WTC11 (cell line): ENCODE results near the gene GABRG3. TPM values are rescaled to one million over a fixed set of nuclear protein-coding genes. Genes with fewer than 3 reads are reported as not detected.

Source experiments
- ATAC-seq: fragments of 200-7000 bp; cut with Tn5 transposase; 2 replicates; pipeline ENCODE4 v1.10.0; 2021; ENCODE audit warnings: mild to moderate bottlenecking, moderate library complexity
- CTCF ChIA-PET: fragments of 300-600 bp; sonication (Branson Sonifier 250); formaldehyde crosslinking; loops from one replicate; lab custom pipeline; 2021; ENCODE audit warnings: antibody characterized with exemption; lab: Charles Lee
- POLR2A ChIA-PET: fragments of 350-600 bp; sonication (Branson Sonifier 250); formaldehyde crosslinking; loops from one replicate; lab custom pipeline; 2021; ENCODE audit warnings: antibody characterized with exemption; lab: Charles Lee
- DNase-seq: peaks from one replicate; pipeline ENCODE4 v3.0.0; 2021; ENCODE audit warnings: low spot score
- H3K27ac Mint-ChIP-seq: 2 replicates; pipeline ENCODE4 v1.8.0; 2021; ENCODE audit warnings: mixed read lengths
- H3K27me3 Mint-ChIP-seq: 2 replicates; pipeline ENCODE4 v1.8.0; 2021; ENCODE audit warnings: low read depth, mild to moderate bottlenecking, moderate library complexity, mixed read lengths
- H3K36me3 Mint-ChIP-seq: 2 replicates; pipeline ENCODE4 v1.8.0; 2021; ENCODE audit warnings: mixed read lengths
- H3K4me1 Mint-ChIP-seq: 2 replicates; pipeline ENCODE4 v1.8.0; 2022; ENCODE audit warnings: mixed read lengths
- H3K4me3 Mint-ChIP-seq: 2 replicates; pipeline ENCODE4 v1.8.0; 2021; ENCODE audit warnings: mild to moderate bottlenecking, moderate library complexity, mixed read lengths
- H3K9me3 Mint-ChIP-seq: 2 replicates; pipeline ENCODE4 v1.8.0; 2021; ENCODE audit warnings: mixed read lengths
- AR ChIP-seq: fragments of 250-450 bp; sonication (Bioruptor Pico); IDR thresholded peaks from 2 replicates; pipeline ENCODE4 v1.9.0; 2021; ENCODE audit warnings: mild to moderate bottlenecking
- CBFB ChIP-seq: sonication (generic); formaldehyde crosslinking; IDR thresholded peaks from 2 replicates; pipeline ENCODE4 v1.8.1; 2022; ENCODE audit warnings: mild to moderate bottlenecking, low read depth, missing genetic modification reagents
- CREB1 ChIP-seq: sonication (generic); formaldehyde crosslinking; IDR thresholded peaks from 2 replicates; pipeline ENCODE4 v1.8.0; 2023; ENCODE audit warnings: mild to moderate bottlenecking, missing genetic modification reagents
- E2F1 ChIP-seq: sonication (generic); formaldehyde crosslinking; IDR thresholded peaks from 2 replicates; pipeline ENCODE4 v1.8.0; 2022; ENCODE audit warnings: mild to moderate bottlenecking, missing genetic modification reagents
- E2F4 ChIP-seq: sonication (generic); formaldehyde crosslinking; IDR thresholded peaks from 2 replicates; pipeline ENCODE4 v1.8.1; 2022; ENCODE audit warnings: low read depth, mild to moderate bottlenecking, moderate library complexity, missing genetic modification reagents, borderline replicate concordance
- EMX1 ChIP-seq: fragments of 250-450 bp; sonication (Bioruptor Pico); IDR thresholded peaks from 2 replicates; pipeline ENCODE4 v1.8.0; 2021; ENCODE audit warnings: mild to moderate bottlenecking
- ESRRA ChIP-seq: sonication (generic); formaldehyde crosslinking; IDR thresholded peaks from 2 replicates; pipeline ENCODE4 v1.8.1; 2022; ENCODE audit warnings: mild to moderate bottlenecking, missing genetic modification reagents, borderline replicate concordance
- FOXP1 ChIP-seq: sonication (generic); formaldehyde crosslinking; IDR thresholded peaks from 2 replicates; pipeline ENCODE4 v1.8.0; 2022; ENCODE audit warnings: missing genetic modification reagents, mild to moderate bottlenecking, moderate library complexity, borderline replicate concordance
- FOXP4 ChIP-seq: sonication (generic); formaldehyde crosslinking; IDR thresholded peaks from 2 replicates; pipeline ENCODE4 v1.8.0; 2022; ENCODE audit warnings: mild to moderate bottlenecking, missing genetic modification reagents
- IRF2 ChIP-seq: sonication (generic); formaldehyde crosslinking; IDR thresholded peaks from 2 replicates; pipeline ENCODE4 v1.8.0; 2022; ENCODE audit warnings: low read depth, missing genetic modification reagents, borderline replicate concordance
- JAZF1 ChIP-seq: fragments of 250-450 bp; sonication (Bioruptor Pico); IDR thresholded peaks from 2 replicates; pipeline ENCODE4 v1.9.0; 2021; ENCODE audit warnings: moderate library complexity, mild to moderate bottlenecking, inconsistent platforms
- MAX ChIP-seq: sonication (generic); formaldehyde crosslinking; IDR thresholded peaks from 2 replicates; pipeline ENCODE4 v1.8.0; 2022; ENCODE audit warnings: mild to moderate bottlenecking, missing genetic modification reagents
- NFYB ChIP-seq: sonication (generic); formaldehyde crosslinking; conservative IDR thresholded peaks from 2 replicates; pipeline ENCODE4 v1.8.0; 2022; ENCODE audit warnings: low read depth, missing genetic modification reagents
- NR2C2 ChIP-seq: sonication (generic); formaldehyde crosslinking; IDR thresholded peaks from 2 replicates; pipeline ENCODE4 v1.8.0; 2022; ENCODE audit warnings: mild to moderate bottlenecking, missing genetic modification reagents
- NR3C1 ChIP-seq: sonication (generic); formaldehyde crosslinking; conservative IDR thresholded peaks from 2 replicates; pipeline ENCODE4 v1.8.1; 2023; ENCODE audit warnings: low read depth, mild to moderate bottlenecking, missing genetic modification reagents
- OVOL2 ChIP-seq: fragments of 250-450 bp; sonication (Bioruptor Pico); IDR thresholded peaks from 2 replicates; pipeline ENCODE4 v1.9.0; 2021; ENCODE audit warnings: mild to moderate bottlenecking, borderline replicate concordance
- RELA ChIP-seq: sonication (generic); formaldehyde crosslinking; IDR thresholded peaks from 2 replicates; pipeline ENCODE4 v1.8.1; 2022; ENCODE audit warnings: missing genetic modification reagents, mild to moderate bottlenecking, borderline replicate concordance
- RORB ChIP-seq: fragments of 250-450 bp; sonication (Bioruptor Pico); IDR thresholded peaks from 2 replicates; pipeline ENCODE4 v1.9.0; 2021; ENCODE audit warnings: mild to moderate bottlenecking
- SOX15 ChIP-seq: fragments of 250-450 bp; sonication (Bioruptor Pico); IDR thresholded peaks from 2 replicates; pipeline ENCODE4 v1.9.0; 2021; ENCODE audit warnings: mild to moderate bottlenecking
- TEAD1 ChIP-seq: sonication (generic); formaldehyde crosslinking; IDR thresholded peaks from 2 replicates; pipeline ENCODE4 v1.8.0; 2022; ENCODE audit warnings: mild to moderate bottlenecking, missing genetic modification reagents
- TP53 ChIP-seq: sonication (generic); formaldehyde crosslinking; IDR thresholded peaks from 2 replicates; pipeline ENCODE4 v1.8.1; 2023; ENCODE audit warnings: mild to moderate bottlenecking, missing genetic modification reagents
- USF1 ChIP-seq: sonication (generic); formaldehyde crosslinking; IDR thresholded peaks from 2 replicates; pipeline ENCODE4 v1.8.0; 2022; ENCODE audit warnings: mild to moderate bottlenecking, missing genetic modification reagents
- ZBTB21 ChIP-seq: sonication (generic); formaldehyde crosslinking; IDR thresholded peaks from 2 replicates; pipeline ENCODE4 v1.8.1; 2023; ENCODE audit warnings: mild to moderate bottlenecking, missing genetic modification reagents, borderline replicate concordance
- ZMAT4 ChIP-seq: fragments of 250-450 bp; sonication (Bioruptor Pico); IDR thresholded peaks from 2 replicates; pipeline ENCODE4 v1.9.0; 2021; ENCODE audit warnings: mild to moderate bottlenecking
- ZNF281 ChIP-seq: sonication (generic); formaldehyde crosslinking; IDR thresholded peaks from 2 replicates; pipeline ENCODE4 v1.8.0; 2023; ENCODE audit warnings: mild to moderate bottlenecking, missing genetic modification reagents
- total RNA-seq: library from RNA; stranded (reverse); gene quantifications from 3 replicates; pipeline ENCODE4 v1.2.3, GENCODE V29; 2021

GABRG3 gene
- total RNA-seq, 1 experiment from 2014 or later = 0.72 TPM

GRCh38 chr15:27258287-27258686 is 287.3 kb downstream of the GABRG3 start:
- Mint-ChIP-seq H3K27me3 (peaks cover 8% of the 10 kb centered on the region), H3K4me3 (no peak overlapping the region), H3K36me3 (no peaks in the 10 kb centered on the region), H3K4me1 (peaks cover 44% of the 10 kb centered on the region), H3K27ac (no peak overlapping the region), H3K9me3 (no peaks in the 10 kb centered on the region)
- TF ChIP-seq RORB (CRISPR knock-in tag) = no peak
- no peak for TF ChIP-seq SOX15 (CRISPR knock-in tag)
- no peak for TF ChIP-seq TEAD1
- TF ChIP-seq JAZF1 (CRISPR knock-in tag) = no peak
- no peak for TF ChIP-seq NR2C2
- no peak for TF ChIP-seq CBFB (CRISPR knock-in tag)
- TF ChIP-seq RELA (CRISPR knock-in tag) = no peak
- no peak for TF ChIP-seq ZMAT4
- no peak for TF ChIP-seq NR3C1 (CRISPR knock-in tag)
- ChIA-PET CTCF (interaction anchor here (1.0 kb wide), 1 partner anchor 367 kb away, joined by 3 read pairs; no protein-coding TSS in a partner anchor), POLR2A (no interaction called here)
- ATAC-seq = peak; percentile 94
- DNase-seq = no peak

GRCh38 chr15:27260523-27260922 is 289.5 kb downstream of the GABRG3 start:
- no peak for ATAC-seq
- H3K4me1 Mint-ChIP-seq = peaks cover 46% of the 10 kb centered on the region
- peaks cover 8% of the 10 kb centered on the region for H3K27me3 Mint-ChIP-seq
- TF ChIP-seq ZBTB21 (no peak), NFYB (CRISPR knock-in tag) (no peak), ESRRA (CRISPR knock-in tag) (no peak), CBFB (CRISPR knock-in tag) (no peak), MAX (CRISPR knock-in tag) (no peak), IRF2 (CRISPR knock-in tag) (no peak), CREB1 (no peak), FOXP4 (no peak), TP53 (CRISPR knock-in tag) (no peak), FOXP1 (CRISPR knock-in tag) (no peak), NR3C1 (CRISPR knock-in tag) (no peak), OVOL2 (CRISPR knock-in tag) (no peak), USF1 (CRISPR knock-in tag) (no peak), AR (no peak), ZNF281 (CRISPR knock-in tag) (no peak), E2F4 (CRISPR knock-in tag) (no peak), EMX1 (CRISPR knock-in tag) (no peak), E2F1 (CRISPR knock-in tag) (no peak)
- H3K9me3 Mint-ChIP-seq = no peaks in the 10 kb centered on the region
- no peaks in the 10 kb centered on the region for H3K36me3 Mint-ChIP-seq
- ChIA-PET CTCF (no interaction called here), POLR2A (no interaction called here)
- DNase-seq = no peak
- no peak overlapping the region for H3K27ac Mint-ChIP-seq
- no peak overlapping the region for H3K4me3 Mint-ChIP-seq
